ENCODE data around the gene RALGDS.

DNA sequence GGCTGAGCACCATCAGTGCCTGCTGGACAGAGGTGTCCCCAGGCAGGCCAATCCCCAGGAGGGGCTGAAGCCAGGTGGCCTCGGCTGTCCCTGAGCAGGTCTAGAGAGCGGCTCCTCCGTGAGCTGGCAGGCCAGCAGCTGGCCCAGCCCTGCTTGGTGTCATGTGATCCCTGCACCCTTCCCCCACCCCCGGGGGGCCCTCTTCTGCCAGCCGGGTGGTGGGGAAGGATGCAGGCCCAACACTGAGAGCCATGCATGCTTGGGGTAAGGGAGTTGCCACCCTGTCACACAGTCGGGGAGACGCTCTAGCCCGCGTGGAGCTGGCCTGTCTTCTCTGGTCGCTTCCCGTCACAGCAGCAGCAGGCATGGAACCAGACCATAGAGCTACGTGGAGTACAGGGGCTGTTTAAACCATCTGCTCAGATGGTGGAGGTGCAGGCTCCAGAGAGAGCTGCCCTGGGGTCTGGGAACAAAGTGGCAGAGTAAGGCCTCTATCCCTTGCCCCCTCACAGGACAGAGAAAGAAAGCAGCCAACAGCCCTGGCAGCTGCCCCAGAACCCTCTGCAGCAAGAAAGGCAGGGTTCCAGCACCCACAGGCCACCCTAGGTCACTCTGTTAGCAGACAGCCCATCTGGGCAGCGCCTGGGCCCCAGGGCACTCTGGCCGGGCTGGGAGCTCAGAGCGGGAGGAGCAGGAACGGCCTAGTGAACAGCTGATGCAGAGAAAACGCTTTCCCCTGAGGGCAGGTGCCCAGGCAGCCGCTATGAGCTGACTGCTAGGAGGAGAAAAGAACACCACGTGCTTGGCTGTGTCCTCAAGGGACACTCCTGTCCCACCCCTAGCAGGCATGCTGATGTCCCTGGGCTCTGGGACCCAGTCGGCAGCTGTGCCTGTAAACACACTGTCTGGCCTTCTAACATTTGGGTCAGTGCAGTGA lies 6.8 kb downstream of the RALGDS start:
- TF ChIP-seq OSR1 (CRISPR knock-in tag; IDR thresholded peaks at IDR 0.05) = no peak
- no peak for TF ChIP-seq SNAI2 (CRISPR knock-in tag; IDR thresholded peaks at IDR 0.05)
- TF ChIP-seq, protein P1, sequence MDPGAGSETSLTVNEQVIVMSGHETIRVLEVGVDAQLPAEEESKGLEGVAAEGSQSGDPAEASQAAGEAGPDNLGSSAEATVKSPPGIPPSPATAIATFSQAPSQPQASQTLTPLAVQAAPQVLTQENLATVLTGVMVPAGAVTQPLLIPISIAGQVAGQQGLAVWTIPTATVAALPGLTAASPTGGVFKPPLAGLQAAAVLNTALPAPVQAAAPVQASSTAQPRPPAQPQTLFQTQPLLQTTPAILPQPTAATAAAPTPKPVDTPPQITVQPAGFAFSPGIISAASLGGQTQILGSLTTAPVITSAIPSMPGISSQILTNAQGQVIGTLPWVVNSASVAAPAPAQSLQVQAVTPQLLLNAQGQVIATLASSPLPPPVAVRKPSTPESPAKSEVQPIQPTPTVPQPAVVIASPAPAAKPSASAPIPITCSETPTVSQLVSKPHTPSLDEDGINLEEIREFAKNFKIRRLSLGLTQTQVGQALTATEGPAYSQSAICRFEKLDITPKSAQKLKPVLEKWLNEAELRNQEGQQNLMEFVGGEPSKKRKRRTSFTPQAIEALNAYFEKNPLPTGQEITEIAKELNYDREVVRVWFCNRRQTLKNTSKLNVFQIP (CRISPR knock-in tag; IDR thresholded peaks at IDR 0.05; ENCODE audit: borderline replicate concordance, low read depth) = no peak
- TF ChIP-seq GLIS3 (CRISPR knock-in tag; IDR thresholded peaks at IDR 0.05) = no peak
- TF ChIP-seq, protein P2, sequence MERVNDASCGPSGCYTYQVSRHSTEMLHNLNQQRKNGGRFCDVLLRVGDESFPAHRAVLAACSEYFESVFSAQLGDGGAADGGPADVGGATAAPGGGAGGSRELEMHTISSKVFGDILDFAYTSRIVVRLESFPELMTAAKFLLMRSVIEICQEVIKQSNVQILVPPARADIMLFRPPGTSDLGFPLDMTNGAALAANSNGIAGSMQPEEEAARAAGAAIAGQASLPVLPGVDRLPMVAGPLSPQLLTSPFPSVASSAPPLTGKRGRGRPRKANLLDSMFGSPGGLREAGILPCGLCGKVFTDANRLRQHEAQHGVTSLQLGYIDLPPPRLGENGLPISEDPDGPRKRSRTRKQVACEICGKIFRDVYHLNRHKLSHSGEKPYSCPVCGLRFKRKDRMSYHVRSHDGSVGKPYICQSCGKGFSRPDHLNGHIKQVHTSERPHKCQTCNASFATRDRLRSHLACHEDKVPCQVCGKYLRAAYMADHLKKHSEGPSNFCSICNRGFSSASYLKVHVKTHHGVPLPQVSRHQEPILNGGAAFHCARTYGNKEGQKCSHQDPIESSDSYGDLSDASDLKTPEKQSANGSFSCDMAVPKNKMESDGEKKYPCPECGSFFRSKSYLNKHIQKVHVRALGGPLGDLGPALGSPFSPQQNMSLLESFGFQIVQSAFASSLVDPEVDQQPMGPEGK (CRISPR knock-in tag; IDR thresholded peaks at IDR 0.05; ENCODE audit: borderline replicate concordance) = no peak
